GOT3 (cell line): ENCODE measurements around the gene TBX4.
"Not testable (repeated sequence)": the region's sequence is repeated elsewhere in the genome, so short reads cannot be mapped to it uniquely, and the experiment has no call there.

Source experiments
- DNase-seq: peaks from one replicate; lab custom pipeline; 2025; ENCODE audit warnings: mixed read lengths; lab: John Stamatoyannopoulos, UW

TBX4 gene

GRCh38 chr17:61498042-61498994, 46.1 kb downstream of the TBX4 start:
- no peak for DNase-seq

GRCh38 chr17:61499632-61500031, 47.4 kb downstream of the TBX4 start:
- DNase-seq, result no peak

DNA sequence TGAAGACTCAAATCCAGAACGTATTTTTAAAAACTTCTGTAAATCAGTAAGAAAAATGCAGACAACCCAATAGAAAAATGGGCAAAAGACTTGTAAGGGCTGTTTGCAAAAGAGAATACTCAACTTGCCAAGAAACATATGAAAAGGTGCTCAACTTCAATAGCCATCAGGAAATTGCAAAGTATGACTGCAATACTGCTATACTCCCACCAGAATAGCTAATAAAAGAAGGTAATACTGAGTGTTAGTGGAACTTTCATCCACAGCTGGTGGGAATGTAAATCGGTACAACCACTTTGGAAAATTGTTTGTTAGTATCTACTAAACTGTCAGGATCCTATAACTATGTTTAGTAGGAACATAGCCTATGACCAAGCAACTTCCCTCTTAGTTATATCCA, 48.1 kb downstream of the TBX4 start:
- DNase-seq, result no peak

DNA sequence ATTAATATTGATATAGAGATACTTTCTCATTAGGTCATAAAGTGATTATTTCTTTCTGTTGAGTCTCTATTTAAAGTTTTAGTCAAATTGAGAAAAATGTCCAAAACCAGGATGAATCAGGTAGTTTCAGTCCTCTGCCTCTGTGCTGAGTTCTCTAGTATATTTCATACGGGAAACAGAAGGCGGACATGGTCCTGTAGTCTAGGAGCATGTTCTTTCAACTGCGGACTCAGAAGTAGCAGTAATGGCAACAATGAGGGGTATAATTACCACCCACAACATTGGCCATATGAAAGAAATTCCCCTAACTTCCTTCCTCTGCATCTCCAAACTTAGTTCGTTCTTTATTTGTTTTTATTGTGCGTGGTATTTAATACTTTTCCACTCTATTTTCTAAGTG, 50.1 kb downstream of the TBX4 start:
- no peak for DNase-seq

GRCh38 chr17:61503961-61504360, 51.7 kb downstream of the TBX4 start:
- no peak for DNase-seq

DNA sequence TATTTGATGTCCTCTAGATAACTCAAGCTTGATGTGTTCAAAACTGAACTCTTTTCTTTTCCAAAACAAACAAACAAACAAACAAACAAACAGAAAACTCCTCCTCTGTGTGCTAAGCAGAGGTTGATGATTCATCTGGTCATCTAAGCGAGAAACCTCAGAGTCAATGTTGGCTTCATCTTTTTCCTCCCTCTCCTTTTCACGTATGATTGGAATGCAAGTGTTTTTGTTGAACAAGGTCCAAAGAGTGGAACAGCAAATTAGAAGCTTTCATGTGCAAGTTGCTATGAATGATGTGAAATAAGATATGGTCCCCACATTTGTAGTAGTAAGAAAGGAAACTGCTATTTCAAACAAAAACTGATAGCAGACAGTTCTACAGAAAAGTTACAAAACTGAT, 52.5 kb downstream of the TBX4 start:
- DNase-seq, result no peak

GRCh38 chr17:61505846-61506627, 53.8 kb downstream of the TBX4 start:
- DNase-seq, result no peak

DNA sequence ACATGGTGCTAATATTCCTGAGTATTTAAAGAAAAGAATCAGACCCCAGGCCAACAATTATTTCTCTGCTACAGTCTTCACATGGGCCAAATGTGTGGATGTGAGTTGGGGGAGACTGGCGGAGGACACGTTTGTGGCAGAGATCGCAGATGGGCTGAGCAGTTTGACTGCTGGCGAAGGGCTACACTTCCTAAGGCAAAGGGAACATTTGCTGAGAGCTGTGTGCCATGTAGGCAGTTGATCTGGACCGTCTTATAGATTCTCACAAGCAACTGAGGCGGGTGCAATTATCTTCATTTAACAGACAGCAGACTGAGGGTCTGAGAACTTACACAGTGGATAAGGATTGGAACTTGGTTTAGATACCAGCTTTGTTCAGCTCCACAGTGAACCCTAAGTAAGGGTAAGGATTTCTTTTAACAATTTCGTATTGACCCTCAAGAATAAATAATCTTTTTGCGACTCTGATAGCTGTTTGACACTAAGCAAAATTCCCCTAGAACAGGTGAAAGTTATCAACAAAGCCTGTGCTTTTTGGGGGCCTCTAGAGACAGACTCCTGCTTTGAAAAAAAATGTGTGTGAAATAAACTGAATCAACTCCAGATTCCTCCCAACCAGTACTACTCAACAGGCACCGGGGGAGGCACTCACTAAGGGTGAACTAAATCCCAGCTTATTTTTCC, 55.3 kb downstream of the TBX4 start:
- no peak for DNase-seq

DNA sequence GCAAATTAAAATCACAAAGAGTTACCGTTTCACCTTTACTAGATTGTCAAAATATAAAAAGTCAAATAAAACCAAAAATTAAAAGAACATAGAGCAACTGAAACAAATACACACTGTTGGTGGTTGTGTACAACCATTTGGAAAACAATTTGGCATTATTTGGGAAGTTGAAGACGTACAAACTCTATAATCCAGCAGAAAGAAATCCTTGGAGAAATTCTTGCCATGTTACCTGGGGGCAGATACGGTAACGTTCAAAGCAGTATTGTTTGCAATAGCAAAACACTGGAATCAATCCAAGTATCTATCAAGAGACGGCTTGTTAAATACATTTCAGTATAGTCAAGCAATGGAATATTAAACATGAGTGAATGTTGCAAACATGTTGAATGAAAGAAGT, 56.7 kb downstream of the TBX4 start:
- DNase-seq, result no peak

DNA sequence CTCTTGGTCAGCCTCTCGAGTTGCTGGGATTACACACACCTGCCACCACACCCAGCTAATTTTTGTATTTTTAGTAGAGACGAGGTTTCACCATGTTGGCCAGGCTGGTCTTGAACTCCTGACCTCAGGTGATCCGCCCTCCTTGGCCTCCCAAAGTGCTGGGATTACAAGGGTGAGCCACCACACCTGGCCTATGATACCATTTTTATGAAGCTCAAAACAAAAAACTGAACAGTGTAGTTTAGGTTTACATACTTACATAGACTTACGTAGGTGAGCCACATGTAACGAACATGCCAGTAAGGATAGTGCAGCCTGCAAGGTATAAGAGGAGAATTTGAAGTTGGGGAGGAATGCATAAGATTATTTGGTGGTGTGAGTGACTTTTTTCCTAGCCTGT, 57.2 kb downstream of the TBX4 start:
- DNase-seq, result not testable (repeated sequence)

- no peak for DNase-seq
These were observed 58.0 kb downstream of the TBX4 start for GRCh38 chr17:61510237-61510636.

- DNase-seq, result no peak
These were observed 58.8 kb downstream of the TBX4 start for GRCh38 chr17:61510991-61511390.

GRCh38 chr17:61511480-61512182, 59.4 kb downstream of the TBX4 start:
- no peak for DNase-seq

DNA sequence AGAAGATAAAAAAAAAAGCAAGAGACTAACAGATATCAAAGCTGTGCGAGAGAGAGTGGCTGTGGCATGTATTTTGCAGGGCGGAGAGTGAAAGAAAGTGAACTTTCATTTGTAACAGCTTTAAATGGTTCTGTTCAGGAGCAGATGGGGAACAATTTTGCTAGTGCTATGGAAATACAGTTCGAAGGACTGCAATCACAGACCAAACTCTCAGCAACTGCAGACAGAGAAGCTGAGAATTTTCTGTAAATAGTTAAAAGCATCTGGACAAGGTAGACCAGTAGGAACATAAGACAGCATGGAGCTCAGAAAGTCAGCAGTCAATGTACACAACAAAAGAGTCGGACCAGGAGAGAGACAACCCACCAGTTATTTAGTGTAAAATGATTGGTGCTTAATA, 62.3 kb downstream of the TBX4 start:
- DNase-seq, result no peak

DNA sequence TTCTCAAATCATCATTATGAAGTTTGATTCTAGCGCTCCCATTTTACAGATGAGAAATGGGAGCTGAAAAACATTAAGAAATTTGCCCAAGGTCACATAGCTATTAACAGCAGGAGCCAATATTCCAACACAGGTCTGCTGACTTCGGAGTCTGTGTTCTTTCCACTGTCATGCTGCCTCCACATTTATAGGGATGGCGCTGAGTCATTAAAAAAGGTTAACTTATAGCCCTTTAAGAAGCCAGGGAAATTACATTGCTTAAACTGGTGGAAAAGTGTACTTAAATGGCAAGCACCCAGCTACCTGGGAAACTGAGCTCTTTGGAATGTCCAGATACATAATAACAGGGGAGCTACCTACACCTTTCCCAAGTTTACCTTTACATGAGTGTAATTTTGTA, 65.0 kb downstream of the TBX4 start:
- DNase-seq, result no peak

DNA sequence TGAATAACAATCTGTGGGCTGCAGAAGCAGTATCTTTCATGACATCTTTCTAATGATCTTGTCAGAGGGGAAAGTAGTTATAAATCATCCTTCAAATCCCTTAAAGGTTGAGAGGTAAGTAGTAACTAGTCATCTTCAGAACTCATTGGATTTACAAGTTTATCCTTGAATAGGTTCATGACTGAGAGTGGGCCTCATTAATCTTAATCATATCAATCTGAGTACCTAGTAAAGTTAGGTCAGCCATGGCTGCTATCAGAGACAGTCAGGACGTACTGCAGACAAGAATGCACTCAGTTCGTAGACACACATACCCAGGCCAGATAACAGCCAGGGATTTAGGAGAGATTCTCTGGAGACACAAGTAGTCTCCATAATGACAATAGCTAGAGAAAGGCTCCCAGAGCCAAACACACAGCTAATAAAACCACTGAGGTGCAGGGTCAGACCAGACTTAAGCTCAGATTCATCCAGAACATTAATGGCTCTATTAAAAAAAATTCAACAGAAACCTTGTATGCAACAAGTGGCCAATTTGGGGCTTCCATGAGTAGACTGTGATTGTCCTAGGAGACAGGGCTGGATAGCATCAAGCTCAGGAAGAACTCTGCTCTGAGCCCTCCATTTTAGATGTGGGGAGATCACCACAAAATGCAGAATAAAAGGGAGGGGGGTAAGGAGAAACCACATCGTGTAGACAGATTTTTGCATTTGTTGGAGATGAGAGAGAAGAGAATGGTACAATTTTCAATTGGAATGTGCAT, 65.8 kb downstream of the TBX4 start:
- no peak for DNase-seq

DNA sequence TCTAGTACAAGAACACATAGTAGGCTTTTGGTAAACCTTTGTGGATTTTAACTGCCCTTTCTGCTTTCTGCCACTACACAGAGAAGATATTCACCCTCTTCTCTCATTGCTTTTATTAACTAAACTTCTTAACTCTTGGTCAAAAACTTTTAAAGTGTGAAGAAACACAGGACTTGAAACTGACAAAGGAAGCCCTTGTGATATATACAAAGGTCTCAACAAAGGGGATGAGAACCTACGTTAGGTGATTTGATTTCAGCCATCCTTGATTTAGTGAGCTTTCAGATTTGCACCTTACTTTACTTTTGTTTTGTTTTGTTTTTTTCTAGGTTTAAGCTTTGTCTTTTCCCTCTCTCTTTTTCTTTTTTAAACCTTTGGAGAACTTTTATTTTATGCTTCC, 66.9 kb downstream of the TBX4 start:
- DNase-seq, result no peak

DNA sequence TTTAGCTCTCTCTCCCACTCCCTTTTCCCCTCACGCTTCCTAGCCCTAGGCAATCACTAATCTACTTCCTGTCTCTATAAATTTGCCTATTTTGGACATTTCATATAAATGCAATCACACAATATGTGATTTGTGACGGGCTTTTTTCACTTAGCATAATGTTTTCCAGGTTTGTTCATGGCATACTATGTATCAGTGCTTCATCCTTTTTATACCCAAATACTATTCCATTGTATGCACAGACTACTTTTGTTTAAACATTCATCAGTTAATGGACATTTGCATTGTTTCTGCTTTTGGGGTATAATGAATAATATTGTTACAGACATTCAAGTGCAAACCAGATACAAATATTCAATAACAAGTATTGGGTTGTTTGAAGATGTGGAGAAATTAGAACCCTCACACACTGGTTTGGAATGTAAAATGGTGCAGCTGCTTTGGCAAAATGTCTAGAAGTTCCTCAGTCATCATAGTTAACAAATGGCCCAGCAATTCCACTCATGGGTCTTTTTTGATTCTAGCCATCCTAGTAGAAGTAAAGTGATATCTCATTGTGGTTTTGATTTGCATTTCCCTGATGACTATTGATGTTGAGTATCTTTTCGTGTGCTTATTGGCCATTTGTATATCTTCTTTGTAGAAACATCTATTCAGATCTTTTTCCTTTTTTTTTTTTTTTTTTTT, 67.7 kb downstream of the TBX4 start:
- DNase-seq, result no peak

DNA sequence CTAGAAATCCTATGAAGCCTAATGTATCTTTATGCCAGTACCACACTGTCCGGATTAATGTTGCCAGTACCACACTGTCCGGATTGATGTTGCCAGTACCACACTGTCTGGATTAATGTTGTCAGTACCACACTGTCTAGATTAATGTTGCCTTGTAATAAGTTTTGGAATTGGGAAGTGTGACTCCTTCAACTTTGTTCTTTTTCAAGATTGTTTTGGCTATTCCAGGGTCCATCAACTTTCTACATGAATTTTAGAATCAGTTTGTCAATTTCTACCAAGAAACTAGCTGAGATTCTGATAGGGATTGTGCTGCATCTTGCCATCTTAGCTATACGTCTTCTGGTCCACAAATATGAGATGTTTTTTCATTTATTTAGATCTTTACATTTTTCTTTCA, 68.7 kb downstream of the TBX4 start:
- no peak for DNase-seq

- DNase-seq, result no peak
These were observed 69.9 kb downstream of the TBX4 start for GRCh38 chr17:61522088-61522487.

DNA sequence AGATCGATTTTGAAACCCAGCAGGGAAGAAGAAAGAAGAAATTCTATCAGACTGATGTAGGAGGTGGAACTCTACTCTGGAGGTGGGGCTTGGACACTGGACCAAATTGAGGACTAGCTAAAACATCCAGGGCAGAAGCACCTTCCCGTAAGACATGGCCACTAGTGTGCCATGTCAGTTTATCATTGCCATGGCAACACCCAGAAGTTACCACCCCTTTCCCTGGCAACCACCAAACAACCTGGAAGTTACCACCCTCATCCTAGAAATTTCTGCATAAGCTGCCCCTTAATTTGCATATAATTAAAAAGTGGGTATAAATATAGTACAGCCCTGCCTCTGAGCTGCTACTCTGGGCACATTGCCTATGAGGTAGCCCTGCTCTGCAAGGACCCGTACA, 72.1 kb downstream of the TBX4 start:
- DNase-seq, result no peak
